ENCODE results near the gene ZNF514. TPM values are rescaled to one million over a fixed set of nuclear protein-coding genes. Genes with fewer than 3 reads are reported as not detected.
A peak's percentile ranks its signal among the peaks of the same experiment; 100 is the strongest.
"Not testable (repeated sequence)": the region's sequence is repeated elsewhere in the genome, so short reads cannot be mapped to it uniquely, and the experiment has no call there.

The ZNF514 gene
- total RNA-seq, 2 donors from 2014 or later = 27.8 to 37.1 TPM

DNA sequence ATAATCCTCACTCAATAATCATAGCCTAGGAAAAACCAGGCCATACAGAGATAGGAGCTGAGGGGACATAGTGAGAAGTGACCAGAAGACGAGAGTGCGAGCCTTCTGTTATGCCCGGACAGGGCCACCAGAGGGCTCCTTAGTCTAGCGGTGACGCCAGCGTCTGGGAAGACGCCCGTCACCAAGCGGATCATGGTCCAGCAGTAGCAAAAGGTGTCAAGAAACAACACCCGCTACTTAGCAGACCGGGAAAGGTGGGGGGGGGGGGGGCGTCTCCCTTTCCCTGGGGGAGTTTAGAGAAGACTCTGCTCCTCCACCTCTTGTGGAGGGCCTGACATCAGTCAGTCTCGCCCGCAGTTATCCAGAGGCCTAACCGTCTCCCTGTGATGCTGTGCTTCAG is 33.3 kb upstream of the ZNF514 start:
- H3K9ac ChIP-seq (ENCODE audit: extremely low read depth, low read length, poor library complexity, severe bottlenecking); H3K36me3 ChIP-seq (ENCODE audit: control insufficient read depth, insufficient read depth, low read length); H3K9me3 ChIP-seq (ENCODE audit: control insufficient read depth, low read length); H3K36me3 Mint-ChIP-seq (ENCODE audit: low read depth); H3K27ac ChIP-seq (ENCODE audit: low read depth, low read length); H3K4me3 ChIP-seq (ENCODE audit: low read length); H3K4me1 Mint-ChIP-seq; H3K27ac Mint-ChIP-seq; H3K4me1 ChIP-seq (ENCODE audit: control insufficient read depth, insufficient read depth, low read length); H3K4me3 Mint-ChIP-seq; H3K9me3 Mint-ChIP-seq: not testable (repeated sequence)
- H3K27me3 ChIP-seq (ENCODE audit: control insufficient read depth, insufficient read depth, low read length, poor library complexity, severe bottlenecking) = peaks cover 25% of the 10 kb centered on the region
- WGBS, 2 experiments (ENCODE audit: insufficient coverage in 1 of 2, insufficient read length in 1 of 2) = 32% methylated on average over 11 of the region's 15 CpGs; no CpG with 5 or more reads in 1 of the 2 experiments
- H3K27me3 Mint-ChIP-seq (ENCODE audit: insufficient read depth) = peaks cover 48% of the 10 kb centered on the region
- TF ChIP-seq, protein P1, sequence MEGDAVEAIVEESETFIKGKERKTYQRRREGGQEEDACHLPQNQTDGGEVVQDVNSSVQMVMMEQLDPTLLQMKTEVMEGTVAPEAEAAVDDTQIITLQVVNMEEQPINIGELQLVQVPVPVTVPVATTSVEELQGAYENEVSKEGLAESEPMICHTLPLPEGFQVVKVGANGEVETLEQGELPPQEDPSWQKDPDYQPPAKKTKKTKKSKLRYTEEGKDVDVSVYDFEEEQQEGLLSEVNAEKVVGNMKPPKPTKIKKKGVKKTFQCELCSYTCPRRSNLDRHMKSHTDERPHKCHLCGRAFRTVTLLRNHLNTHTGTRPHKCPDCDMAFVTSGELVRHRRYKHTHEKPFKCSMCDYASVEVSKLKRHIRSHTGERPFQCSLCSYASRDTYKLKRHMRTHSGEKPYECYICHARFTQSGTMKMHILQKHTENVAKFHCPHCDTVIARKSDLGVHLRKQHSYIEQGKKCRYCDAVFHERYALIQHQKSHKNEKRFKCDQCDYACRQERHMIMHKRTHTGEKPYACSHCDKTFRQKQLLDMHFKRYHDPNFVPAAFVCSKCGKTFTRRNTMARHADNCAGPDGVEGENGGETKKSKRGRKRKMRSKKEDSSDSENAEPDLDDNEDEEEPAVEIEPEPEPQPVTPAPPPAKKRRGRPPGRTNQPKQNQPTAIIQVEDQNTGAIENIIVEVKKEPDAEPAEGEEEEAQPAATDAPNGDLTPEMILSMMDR (conservative IDR thresholded peaks at IDR 0.05) = peak; percentile 76
- DNase-seq = peak; percentile 80

DNA sequence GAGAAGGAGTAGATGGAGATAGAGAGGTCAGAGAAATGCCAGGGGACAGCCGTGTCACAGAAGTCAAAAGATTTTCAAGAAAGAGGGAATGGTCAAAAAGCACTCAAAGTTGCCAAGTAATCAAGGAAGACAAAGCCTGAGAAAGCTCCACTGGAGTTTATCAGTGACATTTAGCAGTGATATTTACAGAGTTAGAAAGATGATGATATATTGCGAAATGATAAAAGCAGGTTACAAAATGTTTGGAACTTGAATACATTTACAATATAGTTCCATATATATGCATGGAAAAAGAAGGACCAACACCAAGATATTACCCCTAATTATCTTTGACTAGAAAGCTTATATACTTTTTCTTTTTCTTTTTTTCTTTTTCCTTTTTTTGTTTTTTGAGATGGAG is 26.3 kb upstream of the ZNF514 start:
- Mint-ChIP-seq H3K9me3 (peaks cover 13% of the 10 kb centered on the region), H3K4me1 (no peaks in the 10 kb centered on the region), H3K4me3 (no peak overlapping the region), H3K27me3 (ENCODE audit: insufficient read depth) (peaks cover 24% of the 10 kb centered on the region), H3K27ac (no peak overlapping the region), H3K36me3 (ENCODE audit: low read depth) (peaks cover 30% of the 10 kb centered on the region)
- Histone ChIP-seq H3K4me3 (ENCODE audit: low read length) (no peak overlapping the region), H3K9me3 (ENCODE audit: control insufficient read depth, low read length) (peaks cover 8% of the 10 kb centered on the region), H3K27ac (ENCODE audit: low read depth, low read length) (no peak overlapping the region), H3K9ac (ENCODE audit: extremely low read depth, low read length, poor library complexity, severe bottlenecking) (no peak overlapping the region), H3K27me3 (ENCODE audit: control insufficient read depth, insufficient read depth, low read length, poor library complexity, severe bottlenecking) (peaks cover 10% of the 10 kb centered on the region), H3K4me1 (ENCODE audit: control insufficient read depth, insufficient read depth, low read length) (no peaks in the 10 kb centered on the region), H3K36me3 (ENCODE audit: control insufficient read depth, insufficient read depth, low read length) (peaks cover 19% of the 10 kb centered on the region)
- DNase-seq = no peak
- WGBS, 2 experiments (ENCODE audit: insufficient coverage in 1 of 2, insufficient read length in 1 of 2) = 86 to 93% methylated on average over 1 to 2 of the region's 2 CpGs
- TF ChIP-seq, protein P1 (conservative IDR thresholded peaks at IDR 0.05) = no peak

DNA sequence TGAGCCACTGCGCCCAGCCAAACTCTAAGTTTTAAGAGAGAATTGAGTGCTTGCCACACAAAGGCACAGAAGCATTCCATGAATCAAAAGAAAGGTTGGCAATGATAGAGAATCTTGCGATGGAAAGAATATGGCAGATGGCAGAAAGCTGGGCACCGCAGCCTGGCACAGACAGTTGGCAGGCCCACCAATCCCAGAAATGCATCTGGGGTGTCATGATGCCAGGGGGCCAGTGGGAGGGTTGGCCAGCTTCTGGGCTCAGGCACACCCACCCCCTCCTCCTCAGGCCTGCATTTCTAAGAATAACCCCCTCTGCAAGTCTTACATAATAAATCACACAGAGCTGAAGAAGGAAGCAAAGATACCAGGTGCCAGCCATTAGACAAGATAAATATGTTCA is 25.5 kb upstream of the ZNF514 start:
- H3K4me1 Mint-ChIP-seq = no peaks in the 10 kb centered on the region
- H3K9me3 Mint-ChIP-seq = peaks cover 20% of the 10 kb centered on the region
- Histone ChIP-seq H3K36me3 (ENCODE audit: control insufficient read depth, insufficient read depth, low read length) (peaks cover 25% of the 10 kb centered on the region), H3K9me3 (ENCODE audit: control insufficient read depth, low read length) (peaks cover 12% of the 10 kb centered on the region), H3K27me3 (ENCODE audit: control insufficient read depth, insufficient read depth, low read length, poor library complexity, severe bottlenecking) (peaks cover 3% of the 10 kb centered on the region), H3K4me1 (ENCODE audit: control insufficient read depth, insufficient read depth, low read length) (no peaks in the 10 kb centered on the region), H3K27ac (ENCODE audit: low read depth, low read length) (no peak overlapping the region), H3K4me3 (ENCODE audit: low read length) (no peak overlapping the region), H3K9ac (ENCODE audit: extremely low read depth, low read length, poor library complexity, severe bottlenecking) (no peak overlapping the region)
- no peak overlapping the region for H3K4me3 Mint-ChIP-seq
- 93 to 97% methylated on average over 3 of the region's 3 CpGs for WGBS, 2 experiments (ENCODE audit: insufficient coverage in 1 of 2, insufficient read length in 1 of 2)
- H3K27ac Mint-ChIP-seq = no peak overlapping the region
- TF ChIP-seq, protein P1 (conservative IDR thresholded peaks at IDR 0.05) = no peak
- H3K36me3 Mint-ChIP-seq (ENCODE audit: low read depth) = peaks cover 37% of the 10 kb centered on the region
- no peak for DNase-seq
- H3K27me3 Mint-ChIP-seq (ENCODE audit: insufficient read depth) = peaks cover 16% of the 10 kb centered on the region
